Measurements from ENCODE around the gene GDPD3.

Gene GDPD3

DNA sequence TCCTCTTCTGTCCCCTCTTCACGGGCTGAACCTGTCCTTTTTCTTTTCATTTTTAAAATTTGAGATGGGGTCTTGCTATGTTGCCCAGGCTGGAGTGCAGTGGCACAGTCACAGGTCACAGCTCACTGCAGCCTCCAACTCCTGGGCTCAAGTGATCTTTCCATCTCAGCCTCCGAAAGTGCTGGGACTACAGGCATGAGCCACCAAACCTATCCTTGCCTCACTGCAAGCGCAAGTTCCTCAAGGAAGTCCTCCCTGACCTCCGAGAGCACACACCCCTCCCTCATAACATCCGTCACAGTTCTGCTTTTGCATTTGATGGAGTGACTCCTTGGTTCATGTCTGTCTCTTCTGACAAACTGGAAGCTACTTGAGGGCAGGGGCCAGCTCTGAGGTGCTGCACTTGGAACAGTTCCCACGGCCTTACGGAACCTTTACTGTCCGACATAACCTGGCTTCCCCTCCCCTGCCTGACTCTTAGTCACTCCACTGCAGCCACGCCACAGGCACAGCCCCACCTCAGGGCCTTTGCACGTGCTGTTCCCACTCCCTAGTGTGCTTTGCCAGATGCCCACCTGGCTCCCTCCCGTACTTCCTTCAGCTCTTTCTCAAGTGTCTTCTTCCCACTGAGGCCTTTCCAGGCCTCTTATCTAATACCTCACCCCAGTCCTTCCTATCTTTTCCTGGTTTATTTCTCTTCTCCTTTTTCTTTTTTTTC is 26.0 kb downstream of the GDPD3 start:
- Histone ChIP-seq H3K79me2 (ENCODE audit: low read length) (no peaks in the 10 kb centered on the region), H3K27me3 (ENCODE audit: low read depth, low read length) (no peaks in the 10 kb centered on the region), H4K20me1 (ENCODE audit: insufficient read depth, low read length) (no peaks in the 10 kb centered on the region), H2AFZ (ENCODE audit: low read depth, low read length) (no peak overlapping the region), H3K4me2 (ENCODE audit: low read length) (no peak overlapping the region), H3K9ac (ENCODE audit: low read length) (no peak overlapping the region), H3K4me3 (ENCODE audit: low read length) (no peak overlapping the region), H3K4me1 (ENCODE audit: low read length) (no peaks in the 10 kb centered on the region; the same call in 1 of the 2 replicates), H3K9me3 (ENCODE audit: insufficient read depth, low read length) (no peaks in the 10 kb centered on the region), H3K36me3 (replicated peaks; ENCODE audit: low read depth, low read length) (peaks cover 31% of the 10 kb centered on the region), H3K27ac (ENCODE audit: low read length) (no peak overlapping the region)
- TF ChIP-seq EZH2phosphoT487 (IDR thresholded peaks at IDR 0.05; ENCODE audit: low read depth) = no peak
- TF ChIP-seq, protein P1, sequence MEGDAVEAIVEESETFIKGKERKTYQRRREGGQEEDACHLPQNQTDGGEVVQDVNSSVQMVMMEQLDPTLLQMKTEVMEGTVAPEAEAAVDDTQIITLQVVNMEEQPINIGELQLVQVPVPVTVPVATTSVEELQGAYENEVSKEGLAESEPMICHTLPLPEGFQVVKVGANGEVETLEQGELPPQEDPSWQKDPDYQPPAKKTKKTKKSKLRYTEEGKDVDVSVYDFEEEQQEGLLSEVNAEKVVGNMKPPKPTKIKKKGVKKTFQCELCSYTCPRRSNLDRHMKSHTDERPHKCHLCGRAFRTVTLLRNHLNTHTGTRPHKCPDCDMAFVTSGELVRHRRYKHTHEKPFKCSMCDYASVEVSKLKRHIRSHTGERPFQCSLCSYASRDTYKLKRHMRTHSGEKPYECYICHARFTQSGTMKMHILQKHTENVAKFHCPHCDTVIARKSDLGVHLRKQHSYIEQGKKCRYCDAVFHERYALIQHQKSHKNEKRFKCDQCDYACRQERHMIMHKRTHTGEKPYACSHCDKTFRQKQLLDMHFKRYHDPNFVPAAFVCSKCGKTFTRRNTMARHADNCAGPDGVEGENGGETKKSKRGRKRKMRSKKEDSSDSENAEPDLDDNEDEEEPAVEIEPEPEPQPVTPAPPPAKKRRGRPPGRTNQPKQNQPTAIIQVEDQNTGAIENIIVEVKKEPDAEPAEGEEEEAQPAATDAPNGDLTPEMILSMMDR (IDR thresholded peaks at IDR 0.05; ENCODE audit: low read depth, low read length) = no peak

DNA sequence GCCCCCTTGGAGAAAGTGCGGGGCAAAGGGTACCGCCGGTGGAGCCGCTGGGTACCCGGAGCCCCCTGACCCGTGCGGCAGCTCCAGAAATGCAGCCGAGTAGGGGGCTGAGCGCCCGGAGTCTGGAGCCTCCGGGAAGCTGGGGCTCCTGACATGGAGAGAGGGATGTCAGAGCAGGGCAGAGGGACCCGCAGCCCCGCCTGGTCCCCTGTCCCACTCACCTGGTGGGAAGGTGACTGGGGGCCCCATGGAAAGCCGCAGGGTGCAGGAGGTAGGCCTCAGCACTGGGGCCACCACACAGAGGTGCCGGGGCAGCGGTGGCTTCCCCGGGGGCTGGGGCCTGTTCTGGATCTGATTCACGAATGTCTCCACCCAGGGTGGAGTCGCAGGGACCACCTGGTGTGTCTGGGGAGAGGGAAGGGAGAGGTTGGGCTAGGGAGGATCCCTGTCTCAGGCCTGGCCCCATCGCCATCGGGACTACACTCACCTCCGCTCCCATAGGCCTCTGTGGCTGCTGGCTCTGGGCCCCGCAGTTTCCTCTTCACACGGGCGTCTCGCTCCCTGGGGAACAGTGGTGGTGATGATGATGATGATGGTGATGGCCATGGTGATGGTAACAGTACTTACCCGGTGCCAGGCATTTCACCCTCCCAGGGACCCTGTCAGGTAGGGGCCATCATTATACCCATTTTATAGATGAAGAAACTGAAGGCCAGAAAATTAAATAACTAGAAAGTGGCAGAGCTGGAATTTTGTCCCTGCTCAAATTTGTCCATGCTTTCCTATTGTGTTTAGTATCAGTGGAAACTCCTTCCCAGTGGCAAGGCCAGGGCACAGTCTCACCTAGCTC is 26.8 kb downstream of the GDPD3 start:
- Histone ChIP-seq H3K4me1 (ENCODE audit: low read length) (no peaks in the 10 kb centered on the region; the same call in 1 of the 2 replicates), H2AFZ (ENCODE audit: low read depth, low read length) (no peak overlapping the region), H3K27ac (ENCODE audit: low read length) (no peak overlapping the region), H3K27me3 (ENCODE audit: low read depth, low read length) (no peaks in the 10 kb centered on the region), H3K4me3 (ENCODE audit: low read length) (no peak overlapping the region), H3K36me3 (replicated peaks; ENCODE audit: low read depth, low read length) (peaks cover 36% of the 10 kb centered on the region), H3K79me2 (ENCODE audit: low read length) (no peaks in the 10 kb centered on the region), H3K4me2 (ENCODE audit: low read length) (no peak overlapping the region), H3K9ac (ENCODE audit: low read length) (no peak overlapping the region), H3K9me3 (ENCODE audit: insufficient read depth, low read length) (no peaks in the 10 kb centered on the region), H4K20me1 (ENCODE audit: insufficient read depth, low read length) (no peaks in the 10 kb centered on the region)
- TF ChIP-seq EZH2phosphoT487 (IDR thresholded peaks at IDR 0.05; ENCODE audit: low read depth) = no peak
- TF ChIP-seq, protein P1 (IDR thresholded peaks at IDR 0.05; ENCODE audit: low read depth, low read length) = no peak

DNA sequence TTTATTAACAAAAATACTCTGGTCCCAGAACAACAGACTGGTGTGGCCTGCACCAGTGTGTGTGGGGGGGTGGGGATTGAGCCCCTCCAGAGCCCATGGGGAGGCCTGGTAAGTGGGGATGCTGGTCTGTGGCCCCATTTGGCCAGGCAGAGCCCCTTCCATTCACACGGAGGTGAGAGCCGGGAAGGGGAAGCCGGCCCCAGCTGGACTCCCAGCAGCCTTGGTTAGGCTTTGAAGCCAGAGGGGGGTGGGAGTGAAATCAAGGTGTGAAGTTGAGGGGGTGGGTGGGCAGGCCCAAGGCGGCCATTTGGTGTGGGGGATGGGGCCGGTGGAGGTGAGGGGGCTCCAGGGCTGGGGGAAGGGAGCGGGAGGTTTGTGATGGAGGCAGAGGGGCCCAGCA is 27.5 kb downstream of the GDPD3 start:
- no peaks in the 10 kb centered on the region for H3K27me3 ChIP-seq (ENCODE audit: low read depth, low read length)
- H3K9me3 ChIP-seq (ENCODE audit: insufficient read depth, low read length) = no peaks in the 10 kb centered on the region
- H3K36me3 ChIP-seq (replicated peaks; ENCODE audit: low read depth, low read length) = peaks cover 41% of the 10 kb centered on the region
- no peak overlapping the region for H2AFZ ChIP-seq (ENCODE audit: low read depth, low read length)
- H3K4me2 ChIP-seq (ENCODE audit: low read length) = no peak overlapping the region
- TF ChIP-seq EZH2phosphoT487 (IDR thresholded peaks at IDR 0.05; ENCODE audit: low read depth) = no peak
- TF ChIP-seq, protein P1 (IDR thresholded peaks at IDR 0.05; ENCODE audit: low read depth, low read length) = no peak
- no peaks in the 10 kb centered on the region for H4K20me1 ChIP-seq (ENCODE audit: insufficient read depth, low read length)
- no peaks in the 10 kb centered on the region for H3K4me1 ChIP-seq (ENCODE audit: low read length)
- no peaks in the 10 kb centered on the region for H3K79me2 ChIP-seq (ENCODE audit: low read length)
- no peak overlapping the region for H3K27ac ChIP-seq (ENCODE audit: low read length)
- no peak overlapping the region for H3K9ac ChIP-seq (ENCODE audit: low read length)
- no peak overlapping the region for H3K4me3 ChIP-seq (ENCODE audit: low read length)

DNA sequence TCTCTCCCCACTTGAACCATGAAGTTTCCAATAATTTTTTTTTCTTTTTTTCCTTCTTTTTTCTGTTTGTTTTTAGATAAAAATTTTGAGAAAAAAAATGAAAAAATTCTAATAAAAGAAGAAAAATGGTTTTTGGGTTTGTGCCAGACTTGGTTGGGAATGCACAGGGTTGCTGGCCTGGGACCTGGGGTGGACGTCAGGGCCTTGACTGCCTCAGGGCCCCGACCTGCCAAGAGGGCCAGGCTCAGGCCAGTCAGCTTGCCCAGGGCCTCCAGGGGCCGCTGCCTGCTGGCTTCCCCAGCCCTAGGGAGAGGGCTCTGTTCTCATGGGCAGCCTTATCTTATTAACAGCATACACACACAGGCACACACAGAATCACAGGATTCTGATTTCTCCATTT is 28.1 kb downstream of the GDPD3 start:
- H3K36me3 ChIP-seq (replicated peaks; ENCODE audit: low read depth, low read length) = peaks cover 44% of the 10 kb centered on the region
- H4K20me1 ChIP-seq (ENCODE audit: insufficient read depth, low read length) = no peaks in the 10 kb centered on the region
- TF ChIP-seq, protein P1 (IDR thresholded peaks at IDR 0.05; ENCODE audit: low read depth, low read length) = no peak
- no peak for TF ChIP-seq EZH2phosphoT487 (IDR thresholded peaks at IDR 0.05; ENCODE audit: low read depth)
- H3K79me2 ChIP-seq (ENCODE audit: low read length) = no peaks in the 10 kb centered on the region
- no peak overlapping the region for H3K4me2 ChIP-seq (ENCODE audit: low read length)
- H3K27ac ChIP-seq (ENCODE audit: low read length) = no peak overlapping the region
- no peaks in the 10 kb centered on the region for H3K9me3 ChIP-seq (ENCODE audit: insufficient read depth, low read length)
- H3K4me1 ChIP-seq (ENCODE audit: low read length) = no peaks in the 10 kb centered on the region
- no peak overlapping the region for H3K4me3 ChIP-seq (ENCODE audit: low read length)
- H3K27me3 ChIP-seq (ENCODE audit: low read depth, low read length) = no peaks in the 10 kb centered on the region
- no peak overlapping the region for H3K9ac ChIP-seq (ENCODE audit: low read length)
- no peak overlapping the region for H2AFZ ChIP-seq (ENCODE audit: low read depth, low read length)
